ENCODE data around the gene ABCC2. TPM values are rescaled to one million over a fixed set of nuclear protein-coding genes. Genes with fewer than 3 reads are reported as not detected.

Gene ABCC2
- total RNA-seq, 2 donors from 2014 or later: 0.22 to 0.40 TPM

DNA sequence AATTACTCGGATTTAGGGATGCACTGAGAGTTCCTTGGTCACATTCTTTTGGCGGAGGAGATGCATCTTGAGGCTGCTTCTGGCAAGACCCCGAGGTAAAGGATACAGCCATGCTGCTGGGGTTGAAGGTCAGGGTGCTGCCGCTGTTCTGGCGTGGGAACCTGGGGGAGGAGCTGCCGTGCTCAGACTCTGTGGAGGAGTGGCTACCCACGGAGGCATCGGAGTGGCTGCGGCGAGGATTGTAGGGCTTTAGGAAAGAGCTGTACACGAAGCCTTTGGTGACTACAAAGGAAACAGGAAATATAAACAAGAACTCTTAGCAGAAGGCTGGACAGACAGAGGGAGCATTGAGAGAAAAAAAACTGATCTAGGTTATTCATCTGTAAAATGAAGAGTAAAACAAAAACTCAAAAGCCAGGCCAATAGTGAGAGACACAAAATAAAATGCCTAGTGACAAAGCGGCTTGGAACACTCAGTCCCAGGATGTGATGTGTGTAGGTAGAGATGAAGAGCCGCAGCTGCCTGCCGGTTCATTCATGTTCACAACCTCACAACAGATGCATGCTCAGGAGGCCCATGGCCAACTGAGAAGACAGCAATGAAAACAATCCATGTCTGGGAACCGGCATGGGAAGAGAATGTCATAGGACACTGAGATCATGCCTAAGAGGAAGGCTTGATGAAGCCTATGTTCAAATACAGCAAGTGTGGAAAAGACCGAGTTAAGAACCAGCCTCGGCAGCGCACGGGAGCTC lies 97.8 kb downstream of the ABCC2 start:
- Mint-ChIP-seq H3K4me3 (no peak overlapping the region), H3K4me1 (no peaks in the 10 kb centered on the region), H3K27ac (peak overlapping the region; percentile 15), H3K9me3 (no peaks in the 10 kb centered on the region), H3K27me3 (ENCODE audit: insufficient read depth) (no peaks in the 10 kb centered on the region), H3K36me3 (ENCODE audit: low read depth) (peaks cover 95% of the 10 kb centered on the region)
- Histone ChIP-seq H3K27me3 (ENCODE audit: control insufficient read depth, insufficient read depth, low read length, poor library complexity, severe bottlenecking) (no peaks in the 10 kb centered on the region), H3K4me1 (ENCODE audit: control insufficient read depth, insufficient read depth, low read length) (peaks cover 2% of the 10 kb centered on the region), H3K36me3 (ENCODE audit: control insufficient read depth, insufficient read depth, low read length) (peaks cover 95% of the 10 kb centered on the region), H3K9ac (ENCODE audit: extremely low read depth, low read length, poor library complexity, severe bottlenecking) (no peak overlapping the region), H3K4me3 (ENCODE audit: low read length) (no peak overlapping the region), H3K27ac (ENCODE audit: low read depth, low read length) (no peak overlapping the region), H3K9me3 (ENCODE audit: control insufficient read depth, low read length) (no peaks in the 10 kb centered on the region)
- TF ChIP-seq, protein P1, sequence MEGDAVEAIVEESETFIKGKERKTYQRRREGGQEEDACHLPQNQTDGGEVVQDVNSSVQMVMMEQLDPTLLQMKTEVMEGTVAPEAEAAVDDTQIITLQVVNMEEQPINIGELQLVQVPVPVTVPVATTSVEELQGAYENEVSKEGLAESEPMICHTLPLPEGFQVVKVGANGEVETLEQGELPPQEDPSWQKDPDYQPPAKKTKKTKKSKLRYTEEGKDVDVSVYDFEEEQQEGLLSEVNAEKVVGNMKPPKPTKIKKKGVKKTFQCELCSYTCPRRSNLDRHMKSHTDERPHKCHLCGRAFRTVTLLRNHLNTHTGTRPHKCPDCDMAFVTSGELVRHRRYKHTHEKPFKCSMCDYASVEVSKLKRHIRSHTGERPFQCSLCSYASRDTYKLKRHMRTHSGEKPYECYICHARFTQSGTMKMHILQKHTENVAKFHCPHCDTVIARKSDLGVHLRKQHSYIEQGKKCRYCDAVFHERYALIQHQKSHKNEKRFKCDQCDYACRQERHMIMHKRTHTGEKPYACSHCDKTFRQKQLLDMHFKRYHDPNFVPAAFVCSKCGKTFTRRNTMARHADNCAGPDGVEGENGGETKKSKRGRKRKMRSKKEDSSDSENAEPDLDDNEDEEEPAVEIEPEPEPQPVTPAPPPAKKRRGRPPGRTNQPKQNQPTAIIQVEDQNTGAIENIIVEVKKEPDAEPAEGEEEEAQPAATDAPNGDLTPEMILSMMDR (conservative IDR thresholded peaks at IDR 0.05): no peak
- 96 to 97% methylated on average over 10 to 19 of the region's 19 CpGs for WGBS, 2 experiments (ENCODE audit: insufficient coverage in 1 of 2, insufficient read length in 1 of 2)
- no peak for DNase-seq

DNA sequence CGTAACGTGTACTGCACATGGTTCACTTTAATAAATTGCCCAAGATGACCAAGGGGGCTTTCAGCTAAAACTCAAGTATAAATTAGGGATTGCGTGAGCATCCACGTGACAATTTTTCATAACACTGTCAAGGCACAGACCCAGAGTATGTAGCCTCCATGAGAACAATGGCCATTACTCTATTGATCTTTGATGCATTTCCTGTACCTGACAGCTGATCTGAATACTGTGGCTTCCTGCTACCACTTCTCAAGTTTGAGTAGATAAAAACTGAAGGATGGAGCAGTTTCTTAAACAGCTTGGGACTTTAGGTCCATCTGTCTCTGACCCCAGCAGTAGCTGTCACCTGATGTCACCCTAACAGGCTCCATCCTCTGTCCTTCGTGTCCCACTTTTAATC lies 98.9 kb downstream of the ABCC2 start:
- H3K27ac Mint-ChIP-seq: no peak overlapping the region
- peaks cover 95% of the 10 kb centered on the region for H3K36me3 ChIP-seq (ENCODE audit: control insufficient read depth, insufficient read depth, low read length)
- WGBS, 2 experiments (ENCODE audit: insufficient coverage in 1 of 2, insufficient read length in 1 of 2): 97 to 99% methylated on average over 5 of the region's 5 CpGs

DNA sequence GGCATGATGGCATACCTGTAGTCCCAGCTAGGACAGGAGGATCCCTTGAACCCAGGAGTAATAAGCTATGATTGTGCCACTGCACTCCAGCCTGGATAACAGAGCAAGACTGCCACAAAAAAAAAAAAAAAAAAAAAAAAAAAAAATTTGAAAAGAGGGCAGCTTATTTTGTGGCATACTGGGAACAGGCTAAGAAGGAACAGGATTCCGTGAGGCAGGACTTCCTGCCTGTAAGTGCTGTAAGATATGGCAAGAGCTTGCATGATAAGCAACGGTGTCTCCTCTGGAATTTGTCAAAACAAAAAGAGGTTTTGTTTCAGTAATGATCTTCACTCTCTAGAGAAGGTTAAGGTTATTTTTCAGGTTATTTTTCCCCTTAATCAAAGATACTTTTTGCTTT lies 101.1 kb downstream of the ABCC2 start:
- WGBS, 2 experiments (ENCODE audit: insufficient coverage in 1 of 2, insufficient read length in 1 of 2): 88 to 92% methylated on average over 1 to 2 of the region's 2 CpGs
- peak overlapping the region; percentile 78 for H3K27ac Mint-ChIP-seq
- DNase-seq: no peak
- no peak overlapping the region for H3K27ac ChIP-seq (ENCODE audit: low read depth, low read length)
- peaks cover 97% of the 10 kb centered on the region for H3K36me3 Mint-ChIP-seq (ENCODE audit: low read depth)
- H3K9me3 Mint-ChIP-seq: no peaks in the 10 kb centered on the region
- no peaks in the 10 kb centered on the region for H3K4me1 Mint-ChIP-seq
- H3K27me3 Mint-ChIP-seq (ENCODE audit: insufficient read depth): no peaks in the 10 kb centered on the region
- no peak overlapping the region for H3K4me3 Mint-ChIP-seq
- no peak overlapping the region for H3K4me3 ChIP-seq (ENCODE audit: low read length)
- TF ChIP-seq, protein P1 (conservative IDR thresholded peaks at IDR 0.05): no peak
- H3K4me1 ChIP-seq (ENCODE audit: control insufficient read depth, insufficient read depth, low read length): peaks cover 2% of the 10 kb centered on the region
- H3K27me3 ChIP-seq (ENCODE audit: control insufficient read depth, insufficient read depth, low read length, poor library complexity, severe bottlenecking): no peaks in the 10 kb centered on the region
- no peak overlapping the region for H3K9ac ChIP-seq (ENCODE audit: extremely low read depth, low read length, poor library complexity, severe bottlenecking)
- H3K36me3 ChIP-seq (ENCODE audit: control insufficient read depth, insufficient read depth, low read length): peaks cover 93% of the 10 kb centered on the region
- no peaks in the 10 kb centered on the region for H3K9me3 ChIP-seq (ENCODE audit: control insufficient read depth, low read length)

More for the DNA sequence above, 98.9 kb downstream of the ABCC2 start:
- no peak overlapping the region for H3K4me3 Mint-ChIP-seq
- DNase-seq: no peak
- Histone ChIP-seq H3K4me3 (ENCODE audit: low read length) (no peak overlapping the region), H3K9me3 (ENCODE audit: control insufficient read depth, low read length) (no peaks in the 10 kb centered on the region), H3K27ac (ENCODE audit: low read depth, low read length) (no peak overlapping the region), H3K4me1 (ENCODE audit: control insufficient read depth, insufficient read depth, low read length) (peaks cover 2% of the 10 kb centered on the region), H3K9ac (ENCODE audit: extremely low read depth, low read length, poor library complexity, severe bottlenecking) (no peak overlapping the region), H3K27me3 (ENCODE audit: control insufficient read depth, insufficient read depth, low read length, poor library complexity, severe bottlenecking) (no peaks in the 10 kb centered on the region)
- peaks cover 95% of the 10 kb centered on the region for H3K36me3 Mint-ChIP-seq (ENCODE audit: low read depth)
- H3K4me1 Mint-ChIP-seq: no peaks in the 10 kb centered on the region
- H3K9me3 Mint-ChIP-seq: no peaks in the 10 kb centered on the region
- TF ChIP-seq, protein P1 (conservative IDR thresholded peaks at IDR 0.05): no peak
- H3K27me3 Mint-ChIP-seq (ENCODE audit: insufficient read depth): no peaks in the 10 kb centered on the region

Measured in endodermal cell (in vitro differentiated cells).